A549 (cell line): ENCODE data around the gene AEBP2.

ENCODE experiments used
- CBX8 ChIP-seq: fragments of 200-600 bp; sonication (generic); IDR thresholded peaks from 2 replicates; pipeline ENCODE4 v1.6.1; 2016
- CHD2 ChIP-seq: fragments of 150-350 bp; IDR thresholded peaks from 2 replicates; pipeline ENCODE4 v1.6.1; 2014; ENCODE audit warnings: low read length; ENCODE audit not compliant: partially characterized antibody
- CTCF ChIP-seq: fragments of >200 bp; sonication (Bioruptor Twin); formaldehyde crosslinking; IDR thresholded peaks from 3 replicates; pipeline ENCODE4 v1.5.1; 2016
- ESRRA ChIP-seq: fragments of 150-350 bp; IDR thresholded peaks from 2 replicates; pipeline ENCODE4 v1.6.1; 2014; ENCODE audit warnings: mild to moderate bottlenecking, low read length, borderline replicate concordance
- MAFK ChIP-seq: fragments of 450-650 bp; IDR thresholded peaks from 2 replicates; pipeline ENCODE4 v1.6.1; 2014; ENCODE audit not compliant: partially characterized antibody
- NR3C1 ChIP-seq: fragments of >200 bp; sonication (Bioruptor Twin); formaldehyde crosslinking; IDR thresholded peaks from 3 replicates; pipeline ENCODE4 v1.6.1; 2017
- POLR2A ChIP-seq: IDR thresholded peaks from 2 replicates; pipeline ENCODE4 v1.6.1; 2012; ENCODE audit warnings: mild to moderate bottlenecking, low read length
- REST ChIP-seq: fragments of 200-600 bp; sonication (generic); IDR thresholded peaks from 2 replicates; pipeline ENCODE4 v1.6.1; 2016; ENCODE audit warnings: antibody characterized with exemption, mild to moderate bottlenecking, moderate library complexity
- RFX5 ChIP-seq: fragments of 450-650 bp; IDR thresholded peaks from 2 replicates; pipeline ENCODE4 v1.7.1; 2014; ENCODE audit warnings: antibody characterized with exemption, mild to moderate bottlenecking, moderate library complexity
- TF ChIP-seq, protein P1 (sequence below): IDR thresholded peaks from 2 replicates; pipeline ENCODE4 v1.6.1; 2012
- TF ChIP-seq, protein P2 (sequence below): fragments of 250-450 bp; sonication (Bioruptor Pico); IDR thresholded peaks from 2 replicates; pipeline ENCODE4 v1.5.0; 2021; ENCODE audit warnings: mild to moderate bottlenecking, moderate library complexity, borderline replicate concordance

DNA sequence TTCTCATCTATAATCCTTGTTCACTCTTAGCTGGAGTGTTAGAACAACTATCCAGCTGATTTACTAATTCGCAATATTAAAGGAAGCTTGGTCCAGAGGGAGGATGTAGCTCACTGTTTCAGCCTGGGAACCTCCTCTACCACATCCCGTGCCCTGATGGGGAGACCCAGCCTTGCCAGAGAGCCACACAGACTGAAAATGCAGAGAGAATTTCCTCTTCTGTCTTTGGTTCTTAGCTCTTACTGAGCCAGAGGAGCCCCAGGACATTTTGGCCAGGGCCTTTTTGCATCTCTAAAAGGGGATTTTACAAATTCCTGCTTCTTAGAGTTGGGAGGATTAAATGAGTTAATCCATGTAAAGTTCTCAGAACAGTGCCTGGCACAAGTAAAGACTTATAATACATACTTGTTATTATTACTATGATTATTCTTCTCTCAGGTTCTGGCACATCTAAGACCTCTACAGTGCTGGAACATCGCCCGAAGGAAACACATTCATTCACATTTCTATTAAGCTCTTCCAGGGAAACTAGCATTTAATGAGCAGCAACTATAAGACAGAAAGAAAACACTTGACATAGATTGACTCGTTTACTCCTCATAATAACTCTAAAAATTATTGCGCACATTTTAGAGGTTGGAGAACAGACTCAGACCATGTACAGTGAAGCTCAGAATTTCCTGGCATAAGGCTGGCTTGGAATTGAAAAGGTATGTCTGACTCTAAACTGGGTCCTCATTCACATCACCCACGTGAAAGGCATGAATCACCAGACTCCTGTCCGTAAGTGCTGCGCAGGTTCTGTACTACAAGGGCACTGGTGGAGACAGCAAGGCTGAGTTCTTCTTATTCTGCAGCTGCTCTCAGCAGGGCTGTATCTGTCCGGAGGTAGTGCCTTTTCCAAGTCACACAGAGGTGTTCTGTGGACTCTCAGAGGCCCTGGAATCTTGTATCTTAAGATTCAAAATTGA, 27.8 kb upstream of the AEBP2 start:
- no peak for TF ChIP-seq CBX8
- TF ChIP-seq CHD2 = no peak
- no peak for TF ChIP-seq POLR2A
- TF ChIP-seq CTCF = no peak
- TF ChIP-seq RFX5 = no peak
- no peak for TF ChIP-seq NR3C1
- no peak for TF ChIP-seq MAFK
- no peak for TF ChIP-seq ESRRA
- TF ChIP-seq, protein P1, sequence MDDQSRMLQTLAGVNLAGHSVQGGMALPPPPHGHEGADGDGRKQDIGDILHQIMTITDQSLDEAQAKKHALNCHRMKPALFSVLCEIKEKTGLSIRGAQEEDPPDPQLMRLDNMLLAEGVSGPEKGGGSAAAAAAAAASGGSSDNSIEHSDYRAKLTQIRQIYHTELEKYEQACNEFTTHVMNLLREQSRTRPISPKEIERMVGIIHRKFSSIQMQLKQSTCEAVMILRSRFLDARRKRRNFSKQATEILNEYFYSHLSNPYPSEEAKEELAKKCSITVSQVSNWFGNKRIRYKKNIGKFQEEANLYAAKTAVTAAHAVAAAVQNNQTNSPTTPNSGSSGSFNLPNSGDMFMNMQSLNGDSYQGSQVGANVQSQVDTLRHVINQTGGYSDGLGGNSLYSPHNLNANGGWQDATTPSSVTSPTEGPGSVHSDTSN = no peak
- TF ChIP-seq, protein P2, sequence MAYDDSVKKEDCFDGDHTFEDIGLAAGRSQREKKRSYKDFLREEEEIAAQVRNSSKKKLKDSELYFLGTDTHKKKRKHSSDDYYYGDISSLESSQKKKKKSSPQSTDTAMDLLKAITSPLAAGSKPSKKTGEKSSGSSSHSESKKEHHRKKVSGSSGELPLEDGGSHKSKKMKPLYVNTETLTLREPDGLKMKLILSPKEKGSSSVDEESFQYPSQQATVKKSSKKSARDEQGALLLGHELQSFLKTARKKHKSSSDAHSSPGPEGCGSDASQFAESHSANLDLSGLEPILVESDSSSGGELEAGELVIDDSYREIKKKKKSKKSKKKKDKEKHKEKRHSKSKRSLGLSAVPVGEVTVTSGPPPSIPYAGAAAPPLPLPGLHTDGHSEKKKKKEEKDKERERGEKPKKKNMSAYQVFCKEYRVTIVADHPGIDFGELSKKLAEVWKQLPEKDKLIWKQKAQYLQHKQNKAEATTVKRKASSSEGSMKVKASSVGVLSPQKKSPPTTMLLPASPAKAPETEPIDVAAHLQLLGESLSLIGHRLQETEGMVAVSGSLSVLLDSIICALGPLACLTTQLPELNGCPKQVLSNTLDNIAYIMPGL (CRISPR knock-in tag) = no peak
- no peak for TF ChIP-seq REST
